GM21423 (cell line): ENCODE results near the gene MTCL1.

ENCODE experiments used
- ATAC-seq: cut with Tn5 transposase; IDR thresholded peaks from one replicate; pipeline ENCODE4 v1.9.1; 2021; ENCODE audit warnings: mild to moderate bottlenecking, moderate library complexity; ENCODE audit not compliant: unreplicated experiment

The MTCL1 gene

DNA sequence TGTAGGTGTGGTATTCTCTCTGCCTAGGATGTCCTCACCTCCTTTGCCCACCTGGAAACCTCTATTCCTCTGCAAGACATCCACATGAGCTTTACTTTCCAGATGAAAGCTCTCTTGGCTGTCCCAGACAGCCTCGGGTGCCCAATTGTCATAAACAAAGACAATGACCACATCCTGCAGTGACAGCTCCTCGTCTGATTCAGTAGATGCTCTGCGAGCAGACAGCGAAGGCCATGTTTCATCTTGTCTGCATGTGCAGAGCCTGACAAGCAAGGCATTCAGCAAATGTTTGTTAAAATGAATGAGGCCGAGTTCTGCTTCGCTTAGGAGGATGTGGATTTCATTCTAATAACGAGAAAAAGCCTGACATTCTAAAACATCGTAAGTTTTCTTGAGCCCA, 150.9 kb downstream of the MTCL1 start:
- no peak for ATAC-seq

DNA sequence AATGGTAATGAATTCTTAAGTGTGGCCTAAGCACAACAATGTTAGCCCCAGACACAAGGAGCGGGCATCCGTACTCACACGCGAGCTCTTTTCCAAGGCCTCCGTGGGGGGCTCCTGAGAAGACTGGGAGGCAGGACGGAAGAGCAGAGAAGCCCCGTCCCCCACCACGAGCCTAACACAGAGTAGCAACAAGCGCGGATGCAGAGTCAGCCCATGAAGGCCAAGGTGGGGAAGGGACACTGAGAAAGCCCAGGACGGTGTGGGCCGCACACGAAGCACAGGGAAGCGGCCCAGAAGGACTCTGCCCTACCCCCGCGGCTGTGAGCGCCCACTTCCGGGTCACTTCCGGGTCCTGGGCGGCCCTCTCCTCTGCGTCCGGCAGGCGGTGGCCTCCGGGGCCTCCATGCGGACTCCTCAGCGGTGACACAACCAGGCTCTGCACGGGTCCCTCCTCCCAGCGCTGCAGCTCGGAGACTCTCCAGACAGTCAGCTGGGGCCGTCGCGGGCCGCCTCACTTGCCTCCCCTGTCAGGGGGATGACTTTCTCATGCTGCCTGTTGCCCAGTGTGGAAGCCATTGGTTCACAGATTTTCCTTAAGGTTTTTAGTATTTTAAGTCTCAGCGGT, 151.5 kb downstream of the MTCL1 start:
- ATAC-seq: no peak

- ATAC-seq: no peak
Measured at GRCh38 chr18:8857806-8858205, 152.4 kb downstream of the MTCL1 start.

GRCh38 chr18:8858888-8859511, 153.6 kb downstream of the MTCL1 start:
- ATAC-seq: no peak

GRCh38 chr18:8860845-8861642, 155.7 kb downstream of the MTCL1 start:
- no peak for ATAC-seq

DNA sequence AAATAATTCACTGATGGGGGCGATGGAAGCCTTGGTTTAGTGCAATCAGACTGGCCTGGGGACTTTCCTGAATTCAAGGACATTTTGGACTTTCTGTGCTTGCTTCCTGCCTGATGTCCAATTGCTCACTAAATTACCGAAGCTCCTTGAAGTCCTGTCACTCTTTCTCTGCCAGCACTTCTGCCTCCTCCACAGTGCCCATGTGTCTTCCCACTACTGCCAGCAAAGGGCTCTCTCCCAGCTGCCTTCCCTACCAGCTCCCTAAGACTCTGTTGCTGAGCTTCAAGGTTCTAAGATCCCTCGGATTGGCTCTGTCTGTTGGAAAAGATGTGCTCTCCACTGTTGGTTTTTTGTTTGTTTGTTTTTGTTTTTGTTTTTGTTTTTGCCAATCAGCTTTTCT, 158.1 kb downstream of the MTCL1 start:
- no peak for ATAC-seq

GRCh38 chr18:8865934-8866333, 160.6 kb downstream of the MTCL1 start:
- ATAC-seq: no peak

GRCh38 chr18:8866679-8867078, 161.3 kb downstream of the MTCL1 start:
- no peak for ATAC-seq

- no peak for ATAC-seq
Measured at GRCh38 chr18:8868276-8868675, 162.9 kb downstream of the MTCL1 start.

GRCh38 chr18:8868779-8869415, 163.5 kb downstream of the MTCL1 start:
- ATAC-seq: no peak

DNA sequence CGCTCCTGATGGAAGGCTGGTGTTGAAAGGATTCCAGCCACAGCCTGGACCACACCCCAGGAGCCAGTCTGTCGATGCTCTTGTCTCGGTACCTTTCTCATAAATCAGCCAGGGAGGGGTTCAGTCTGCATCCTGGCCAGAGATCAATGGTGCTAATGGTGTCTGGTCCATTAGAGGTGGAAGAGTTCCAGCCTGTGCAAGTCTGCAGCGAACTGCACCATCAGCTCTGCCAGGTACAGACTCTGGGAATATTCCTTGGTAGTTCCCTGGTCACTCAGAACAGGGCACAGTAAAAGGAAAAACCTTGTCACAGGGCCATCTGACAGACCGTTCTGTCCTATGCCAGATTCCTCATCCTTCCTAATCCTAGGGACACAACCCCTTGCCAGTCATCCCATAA, 164.3 kb downstream of the MTCL1 start:
- no peak for ATAC-seq

DNA sequence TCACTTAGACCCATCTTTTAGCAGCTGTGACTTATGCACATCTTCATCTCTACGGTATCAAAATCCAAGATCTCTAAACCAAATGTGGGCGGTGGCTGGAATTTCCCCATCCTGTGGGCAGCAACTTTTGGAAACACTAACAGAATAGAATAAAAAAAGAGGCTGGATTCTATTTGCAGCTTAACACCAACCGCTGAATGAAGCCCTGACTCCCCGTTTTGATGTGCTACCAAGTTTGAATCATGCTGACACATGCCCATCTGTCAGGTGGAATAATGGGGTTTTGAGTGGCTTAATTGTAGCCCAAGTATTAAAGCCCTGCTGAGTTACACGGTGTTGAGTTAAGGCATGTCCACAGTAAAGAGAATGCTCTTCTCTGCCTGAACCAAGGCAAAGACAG, 165.2 kb downstream of the MTCL1 start:
- no peak for ATAC-seq

DNA sequence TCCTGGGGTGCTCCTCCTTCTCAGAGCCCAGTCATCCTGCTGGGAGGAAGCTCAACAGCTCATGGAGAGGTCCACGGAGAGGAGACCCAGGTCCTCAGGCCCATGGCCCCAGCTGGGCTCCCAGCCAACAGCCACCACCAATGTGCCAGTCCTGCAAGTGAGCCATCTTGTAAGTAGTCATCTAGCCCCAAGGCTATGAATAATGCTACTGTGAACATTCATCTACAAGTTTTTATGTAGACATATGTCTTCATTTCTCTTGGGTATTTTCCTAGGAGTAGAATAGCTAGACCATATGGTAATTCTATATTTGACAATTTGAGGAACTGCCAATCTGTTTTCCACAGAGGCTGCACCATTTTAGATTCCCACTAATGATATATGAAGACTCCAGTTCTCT, 166.1 kb downstream of the MTCL1 start:
- ATAC-seq: no peak

DNA sequence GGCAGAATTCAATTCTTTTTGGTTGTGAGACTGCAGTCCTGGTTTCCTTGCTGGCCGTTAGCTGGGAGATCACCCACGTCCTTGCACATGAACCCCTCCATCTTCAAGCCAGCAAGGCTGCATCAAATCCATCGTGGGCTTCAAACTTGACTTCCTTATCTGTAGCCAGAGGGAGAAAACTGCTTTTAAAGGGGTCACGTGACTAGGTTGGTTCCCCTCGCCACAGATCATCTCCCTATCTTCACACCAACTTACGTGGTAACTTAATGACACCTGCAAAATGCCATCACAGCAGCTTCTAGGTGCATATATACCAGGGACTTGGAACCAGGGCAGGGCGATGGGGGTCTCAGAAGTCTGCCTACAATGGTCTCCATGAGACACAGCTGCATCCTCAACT, 169.5 kb downstream of the MTCL1 start:
- ATAC-seq: no peak

- no peak for ATAC-seq
Measured at GRCh38 chr18:8876887-8877286, 171.5 kb downstream of the MTCL1 start.

GRCh38 chr18:8881103-8881502, 175.7 kb downstream of the MTCL1 start:
- no peak for ATAC-seq
